Right forelimb (tissue), 1 donor: ENCODE data around the gene TEX12.

Experiments used
- DNase-seq: peaks from one replicate; pipeline ENCODE4 v3.0.0-alpha.2; 2018

The TEX12 gene

GRCh38 chr11:112213753-112214152 lies 46.6 kb downstream of the TEX12 start:
- DNase-seq = no peak

GRCh38 chr11:112215621-112216020 lies 48.4 kb downstream of the TEX12 start:
- no peak for DNase-seq

GRCh38 chr11:112216561-112217105 lies 49.5 kb downstream of the TEX12 start:
- no peak for DNase-seq

GRCh38 chr11:112219476-112220232 lies 52.5 kb downstream of the TEX12 start:
- peak; percentile 52 for DNase-seq

- no peak for DNase-seq
Measured at GRCh38 chr11:112221274-112221835, 54.2 kb downstream of the TEX12 start.
